Fibroblast of pulmonary artery (primary cell): ENCODE measurements around the gene ARL2BP.

Experiments used
- DNase-seq: peaks from one replicate; pipeline ENCODE4 v3.0.0-alpha.2; 2010; ENCODE audit warnings: low read depth
- H3K4me3 ChIP-seq: replicated peaks from 2 replicates; pipeline ENCODE4 v1.5.1; 2011; ENCODE audit warnings: low read depth, mild to moderate bottlenecking, control low read depth, low read length, moderate library complexity
- CTCF ChIP-seq: IDR thresholded peaks from 2 replicates; pipeline ENCODE4 v1.5.1; 2011; ENCODE audit warnings: mild to moderate bottlenecking, control low read depth, low read length, inconsistent platforms; ENCODE audit errors: missing control alignments

Gene ARL2BP

GRCh38 chr16:57283214-57283958 lies 38.3 kb downstream of the ARL2BP start:
- no peak overlapping the region for H3K4me3 ChIP-seq
- no peak for DNase-seq
- no peak for TF ChIP-seq CTCF

GRCh38 chr16:57283959-57284208 lies 38.8 kb downstream of the ARL2BP start:
- H3K4me3 ChIP-seq: no peak overlapping the region
- no peak for TF ChIP-seq CTCF
- no peak for DNase-seq

DNA sequence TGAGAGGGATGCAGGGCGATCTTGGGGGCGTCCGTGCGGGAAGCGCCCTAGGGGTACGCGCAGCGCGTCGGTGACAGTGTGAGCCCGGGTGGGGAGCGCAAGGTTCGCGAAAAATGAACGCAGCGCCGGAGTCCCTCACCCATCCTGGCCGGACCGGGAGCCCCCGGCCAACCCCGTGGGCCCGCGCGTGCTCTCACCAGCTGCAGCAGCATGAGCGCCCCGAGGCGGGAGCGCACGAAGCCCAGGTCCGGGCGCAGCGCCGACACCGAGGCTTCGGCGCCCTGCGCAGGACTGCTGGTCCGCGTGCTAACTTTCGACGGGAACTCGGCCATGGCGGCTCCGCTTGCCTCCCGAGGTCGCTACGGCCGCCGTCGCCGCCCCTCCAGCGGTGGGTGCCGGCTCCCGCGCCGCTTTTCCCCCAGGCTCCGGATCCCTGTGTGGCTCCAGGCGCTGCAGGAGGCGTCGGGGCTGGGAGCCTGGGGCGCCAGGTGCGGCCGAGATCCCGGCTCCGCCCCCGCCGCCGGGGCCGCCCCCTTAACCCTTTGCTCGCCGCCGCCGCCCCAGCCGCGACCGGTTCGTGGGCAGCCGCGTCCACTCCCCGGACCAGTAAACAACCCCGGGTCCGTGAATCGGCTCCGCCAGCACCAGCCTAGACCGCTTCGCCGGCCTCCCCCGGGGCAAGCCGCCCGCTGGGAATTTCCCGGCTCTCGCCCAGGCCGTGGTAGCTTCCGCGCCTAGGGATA lies 39.3 kb downstream of the ARL2BP start, which contains the start of gene PLLP:
Gene PLLP, minus strand, starts transcription at position 464 of the 743 bp plus-strand sequence. Its CDS starts 132 bp downstream, at position 332.
- H3K4me3 ChIP-seq: peak within 1 kb of the TSS; percentile 51
- DNase-seq: no peak
- TF ChIP-seq CTCF: no peak

GRCh38 chr16:57284952-57285363 lies 39.9 kb downstream of the ARL2BP start:
- no peak for DNase-seq
- no peak for TF ChIP-seq CTCF
- H3K4me3 ChIP-seq: peak overlapping the region; percentile 51

DNA sequence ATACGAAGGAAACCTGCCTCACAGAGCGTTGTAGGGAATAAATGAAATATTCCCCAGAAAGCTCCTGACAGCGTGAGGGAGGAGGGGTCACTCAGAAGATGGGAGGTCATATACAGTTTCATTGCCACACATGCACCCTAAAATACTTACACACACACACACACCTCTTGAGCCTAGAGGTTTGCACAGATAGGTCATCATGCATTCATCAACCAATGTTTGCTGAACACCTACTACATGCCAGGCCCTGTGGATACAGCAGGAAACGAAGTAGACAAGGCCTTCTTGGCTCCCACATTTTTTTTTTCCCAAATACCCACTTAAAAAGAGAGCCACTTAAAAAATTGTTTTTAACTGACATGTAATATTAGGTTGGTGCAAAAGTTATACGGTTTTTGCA lies 40.3 kb downstream of the ARL2BP start:
- TF ChIP-seq CTCF: no peak
- no peak overlapping the region for H3K4me3 ChIP-seq
- no peak for DNase-seq

DNA sequence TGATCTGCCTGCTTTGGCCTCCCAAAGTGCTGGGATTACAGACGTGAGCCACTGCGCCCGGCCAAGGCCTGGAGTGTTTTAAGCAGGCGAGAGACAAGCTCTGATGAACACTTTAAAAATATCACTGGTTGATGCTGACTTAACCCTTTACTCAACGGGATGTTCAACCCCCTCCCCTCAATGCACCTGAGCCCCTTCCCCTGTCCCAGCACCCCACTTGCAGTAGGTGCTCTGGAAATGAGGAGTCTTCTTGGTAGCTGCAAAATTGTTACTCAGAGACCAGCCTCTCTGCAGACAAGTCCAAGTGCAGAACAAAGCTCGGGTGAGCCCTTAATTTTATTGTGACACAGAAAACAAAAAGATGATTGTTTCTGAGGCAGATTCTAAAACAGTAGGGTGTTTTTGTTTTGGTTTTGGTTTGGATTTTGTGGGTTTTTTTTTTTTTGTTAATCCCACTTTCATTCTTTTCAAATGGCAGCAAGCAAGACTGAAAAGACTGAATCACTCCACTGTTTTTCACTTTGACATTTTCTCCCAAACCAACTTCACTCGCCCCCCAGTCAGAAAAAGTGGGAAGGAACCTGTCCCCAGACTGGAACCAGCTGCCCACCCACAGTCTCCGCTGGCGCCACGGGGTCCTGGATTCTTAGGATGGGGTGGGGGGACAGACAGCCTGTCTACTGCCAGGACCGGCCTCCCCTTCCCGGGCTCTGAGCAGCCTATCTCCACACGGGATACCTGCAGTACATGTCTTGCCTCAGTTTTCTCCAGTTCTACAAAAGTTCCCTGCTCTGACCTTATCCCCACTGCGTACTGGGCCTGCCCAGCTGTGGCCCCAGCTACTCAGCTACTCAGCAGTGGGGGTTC lies 44.6 kb downstream of the ARL2BP start:
- DNase-seq: no peak
- H3K4me3 ChIP-seq: no peak overlapping the region
- TF ChIP-seq CTCF: no peak
